DMS79 treated with DMSO at 0.1 percent for 48 hours (cell line): ENCODE data around the gene NUP50.

Experiments used
- DNase-seq: peaks from one replicate; lab custom pipeline; 2025; lab: John Stamatoyannopoulos, UW

The NUP50 gene

DNA sequence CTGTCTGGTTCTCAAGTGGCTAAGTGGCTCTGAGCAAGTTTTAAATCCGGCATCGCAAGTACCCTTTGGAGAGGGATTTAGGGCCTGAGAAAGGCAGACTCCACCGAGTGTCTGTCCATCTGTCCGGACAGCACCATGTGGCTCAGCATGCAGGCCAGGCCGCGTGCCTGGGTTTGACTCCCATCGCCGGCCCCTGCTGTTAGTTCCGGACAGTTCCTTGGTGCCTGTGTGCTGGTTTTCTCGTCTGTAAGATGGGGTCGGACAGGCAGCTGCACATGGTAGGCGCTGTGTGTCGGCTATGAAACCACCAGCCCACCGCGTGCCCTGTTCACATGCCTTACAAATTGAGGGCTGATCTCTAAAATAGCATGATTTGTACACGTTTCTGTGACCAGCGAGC lies 31.0 kb downstream of the NUP50 start:
- no peak for DNase-seq

DNA sequence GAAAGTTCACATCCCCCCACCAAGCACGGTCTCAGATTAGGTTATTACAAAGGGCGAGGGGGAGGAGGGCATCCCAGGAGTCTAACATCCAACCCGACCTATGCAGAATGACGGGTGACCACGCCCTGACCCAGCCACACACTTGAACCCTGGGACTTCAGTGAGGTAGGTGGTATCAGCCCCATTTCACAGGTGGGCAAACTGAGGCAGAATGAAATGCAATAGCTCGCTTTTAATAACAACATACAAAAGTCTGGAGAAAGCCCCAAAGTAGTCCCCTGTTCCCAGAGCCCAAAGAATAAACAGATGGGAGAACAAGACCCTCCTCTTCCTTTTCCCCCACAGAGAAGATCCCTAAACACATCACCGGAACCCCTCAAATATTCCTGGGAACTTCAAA lies 31.9 kb downstream of the NUP50 start:
- no peak for DNase-seq

DNA sequence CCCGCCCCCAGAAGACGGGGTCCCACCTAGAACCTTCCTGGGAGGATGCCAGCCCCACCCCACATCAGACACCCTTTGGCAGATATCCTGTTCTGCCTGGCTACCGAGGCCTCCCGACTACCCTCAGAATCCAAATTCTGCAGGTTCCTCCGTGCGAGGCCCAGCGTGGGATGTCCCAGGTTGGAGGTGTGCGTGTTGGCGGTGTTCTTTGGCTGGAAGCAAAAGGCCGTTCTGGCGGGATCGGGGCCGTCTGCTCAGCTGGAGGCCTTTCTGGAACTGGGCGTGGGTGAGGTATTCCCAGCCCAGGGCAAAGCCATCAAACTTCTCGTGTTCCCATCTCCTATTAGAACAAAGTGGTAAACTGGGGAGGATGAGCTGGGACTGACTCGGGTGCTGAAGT lies 32.6 kb downstream of the NUP50 start:
- no peak for DNase-seq

DNA sequence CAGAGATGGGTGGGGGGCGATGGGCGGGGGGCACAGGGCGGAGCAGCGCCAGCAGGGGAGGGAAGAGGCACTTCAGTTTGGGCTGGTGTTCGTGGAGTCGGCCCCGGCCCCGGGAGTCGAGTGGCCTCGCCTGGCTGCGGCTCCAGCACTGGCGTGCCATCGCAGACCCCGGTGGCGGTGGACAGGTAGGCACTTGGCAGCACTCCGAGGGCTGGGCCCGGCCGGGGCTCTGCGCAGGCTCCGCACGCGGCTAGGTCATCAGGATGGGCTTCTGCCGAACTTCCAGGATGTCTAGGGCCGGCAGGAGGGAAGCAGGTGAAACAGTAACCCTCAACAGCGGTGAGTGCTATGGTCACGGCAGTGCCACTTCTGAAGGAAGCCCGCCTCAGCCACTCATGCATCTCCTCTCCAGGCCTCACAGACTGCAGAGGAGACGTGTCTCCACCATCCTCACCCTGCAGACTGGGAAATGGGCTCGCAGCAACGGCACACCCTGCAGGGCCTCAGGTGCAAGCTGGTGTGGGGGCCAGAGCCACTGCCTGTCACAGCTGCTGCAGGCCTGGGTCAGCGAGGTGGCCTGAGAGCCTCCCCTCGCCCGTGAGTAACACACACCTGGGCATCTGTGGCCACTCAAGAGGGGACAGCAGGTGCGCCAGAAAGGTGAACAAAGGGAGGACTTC lies 33.3 kb downstream of the NUP50 start:
- peak; percentile 42 for DNase-seq

DNA sequence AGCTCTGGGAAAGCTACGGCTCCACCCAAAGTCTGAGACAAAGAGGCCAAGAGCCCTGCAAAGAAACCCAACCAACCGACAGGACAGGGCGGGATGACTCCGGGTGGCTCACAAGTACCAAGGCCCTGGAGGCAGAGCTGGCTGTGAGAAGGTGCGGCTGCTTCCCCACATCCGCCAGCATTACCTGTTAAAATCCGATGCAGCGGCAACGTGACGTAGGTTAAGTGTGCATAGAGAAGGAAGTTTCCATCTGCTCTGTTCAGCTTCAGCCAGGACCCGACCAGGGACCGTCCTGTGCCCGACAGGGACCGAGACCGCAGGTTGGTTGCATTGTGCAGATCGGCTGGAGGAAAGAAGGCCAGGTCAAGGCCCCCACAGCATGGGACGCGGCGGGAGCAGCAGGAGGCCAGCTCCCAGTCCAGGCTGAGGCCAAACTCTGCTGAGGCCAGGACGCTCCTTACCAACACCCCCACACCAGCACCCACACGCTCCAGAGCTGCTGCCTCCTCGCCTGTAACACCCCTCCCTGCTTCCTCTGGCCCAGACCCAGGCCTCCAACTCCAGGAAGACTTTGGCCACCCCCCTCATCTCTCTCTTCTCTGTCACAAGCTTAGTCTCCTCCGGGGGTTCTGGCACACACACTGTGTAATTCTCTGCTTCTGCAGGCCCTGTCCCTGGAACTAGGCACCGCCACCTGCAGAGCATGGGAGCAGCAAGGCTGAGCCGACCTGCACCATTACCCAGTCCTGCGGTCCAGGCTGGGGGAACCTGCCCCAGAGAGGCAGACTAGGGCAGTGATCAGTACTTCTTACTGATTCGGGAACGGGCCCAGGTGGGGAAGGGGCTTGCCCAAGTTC lies 34.1 kb downstream of the NUP50 start:
- DNase-seq, result peak; percentile 25

DNA sequence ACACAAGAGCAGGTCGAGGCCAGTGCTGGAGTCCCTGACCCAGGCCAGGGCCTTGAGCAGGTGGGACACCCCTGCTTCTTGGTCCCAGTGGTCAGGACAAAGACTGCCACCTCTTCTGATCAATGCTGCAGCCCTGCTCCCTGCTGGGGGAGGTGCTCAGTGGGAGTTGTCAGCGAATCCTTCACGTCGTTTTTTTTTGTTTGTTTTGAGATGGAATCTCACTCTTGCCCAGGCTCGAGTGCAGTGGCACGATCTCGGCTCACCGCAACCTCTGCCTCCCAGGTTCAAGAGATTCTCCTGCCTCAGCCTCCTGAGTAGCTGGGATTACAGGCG lies 34.7 kb downstream of the NUP50 start:
- DNase-seq, result no peak

DNA sequence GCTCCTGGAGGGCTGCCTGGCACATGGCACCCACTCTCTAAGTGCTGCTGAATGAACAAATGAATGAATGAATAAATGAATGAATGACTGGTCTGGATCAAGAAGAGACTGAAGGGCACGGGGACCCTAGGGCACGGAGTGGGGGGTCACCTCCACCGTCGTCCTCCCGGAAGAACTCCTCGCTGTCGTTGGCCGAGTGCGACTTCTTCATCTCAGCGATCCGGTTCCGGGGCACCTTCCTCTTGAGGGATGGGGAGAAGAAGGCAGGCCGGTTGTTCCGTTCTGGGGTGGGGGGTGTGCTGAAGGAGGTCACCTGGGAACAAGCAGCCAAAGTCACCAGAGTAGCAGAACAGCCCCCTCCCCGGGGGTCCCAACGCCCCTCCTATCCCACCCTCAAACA lies 36.0 kb downstream of the NUP50 start:
- DNase-seq, result no peak

DNA sequence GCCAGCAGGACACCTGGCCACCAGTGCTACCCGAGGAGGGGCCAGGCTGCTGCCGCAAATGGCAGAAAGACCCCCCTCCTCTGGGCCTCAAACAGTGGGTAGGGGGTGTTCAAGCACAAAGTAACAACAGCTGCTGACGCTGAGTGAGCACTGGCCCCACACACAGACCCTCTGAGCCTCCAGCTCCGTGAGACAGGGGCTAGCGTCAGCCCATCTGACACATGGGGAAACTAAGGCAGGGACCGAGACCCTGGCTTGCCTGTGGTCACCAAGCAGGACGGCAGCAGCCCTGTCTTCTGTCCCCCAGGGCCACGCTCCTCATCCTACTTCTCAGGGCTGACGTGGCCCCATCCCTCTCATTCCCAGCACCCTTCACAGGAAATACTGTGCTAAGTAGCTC lies 36.5 kb downstream of the NUP50 start:
- no peak for DNase-seq

DNA sequence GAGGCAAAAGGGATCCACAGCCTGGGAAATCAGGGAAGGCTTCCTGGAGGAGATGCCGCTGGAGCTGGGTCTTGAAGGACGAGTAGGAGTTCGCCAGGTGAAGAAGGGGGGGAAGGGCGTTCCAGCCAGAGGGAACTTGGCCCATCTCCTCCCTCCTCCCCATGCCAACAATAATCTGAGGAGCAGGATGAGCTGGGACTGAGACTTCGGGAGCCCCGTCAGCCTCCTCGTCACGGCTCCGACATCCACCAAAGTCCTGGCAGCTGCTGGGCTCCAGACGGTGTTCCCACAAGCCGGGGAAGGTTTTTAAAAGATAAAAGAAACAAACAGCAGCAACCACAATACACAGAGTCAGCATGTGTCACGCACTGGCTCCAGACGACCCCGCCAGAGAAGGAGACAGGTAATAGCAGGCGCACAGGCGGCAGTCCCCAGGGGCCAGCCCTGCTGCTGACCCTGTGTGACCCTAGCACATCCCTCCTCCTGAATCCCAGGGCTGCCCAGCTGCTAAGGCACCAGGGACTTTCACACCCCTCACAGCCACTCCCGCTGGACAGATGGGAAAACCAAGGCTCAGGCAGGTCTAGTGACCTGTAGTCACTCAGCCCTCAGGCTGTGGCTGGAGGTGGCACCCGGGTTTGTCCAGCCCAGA lies 37.3 kb downstream of the NUP50 start:
- DNase-seq, result no peak

DNA sequence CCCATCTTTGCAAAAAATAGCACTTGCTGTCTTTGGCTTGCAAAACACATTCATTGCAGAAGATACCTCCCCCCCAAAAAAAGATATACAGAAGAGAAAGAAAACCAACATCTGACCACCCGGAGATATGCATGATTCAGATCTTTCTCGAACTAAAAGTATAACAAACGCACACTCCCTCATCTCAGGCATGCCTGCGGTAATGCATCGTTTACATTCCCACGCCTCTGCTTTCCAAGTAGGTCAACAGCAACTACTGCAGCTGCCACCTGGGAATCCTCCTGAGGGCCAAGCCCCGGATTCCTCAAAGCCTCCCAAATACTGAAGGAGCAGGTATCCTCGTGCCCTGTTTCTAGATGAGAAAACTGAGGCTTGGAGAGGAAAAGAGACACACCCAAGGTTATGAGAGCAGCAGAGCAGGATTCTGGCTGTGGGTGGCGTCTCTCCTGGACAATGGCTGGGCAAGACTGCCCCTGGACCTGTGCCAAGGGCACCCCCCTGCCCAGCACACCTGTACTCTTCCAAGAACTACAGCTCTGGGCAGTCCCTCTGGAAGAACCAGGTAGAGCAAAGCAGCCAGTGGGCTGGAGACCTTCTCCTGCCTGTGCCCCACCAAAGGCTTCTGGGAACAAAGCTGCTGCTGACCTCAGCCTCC lies 38.1 kb downstream of the NUP50 start:
- no peak for DNase-seq

DNA sequence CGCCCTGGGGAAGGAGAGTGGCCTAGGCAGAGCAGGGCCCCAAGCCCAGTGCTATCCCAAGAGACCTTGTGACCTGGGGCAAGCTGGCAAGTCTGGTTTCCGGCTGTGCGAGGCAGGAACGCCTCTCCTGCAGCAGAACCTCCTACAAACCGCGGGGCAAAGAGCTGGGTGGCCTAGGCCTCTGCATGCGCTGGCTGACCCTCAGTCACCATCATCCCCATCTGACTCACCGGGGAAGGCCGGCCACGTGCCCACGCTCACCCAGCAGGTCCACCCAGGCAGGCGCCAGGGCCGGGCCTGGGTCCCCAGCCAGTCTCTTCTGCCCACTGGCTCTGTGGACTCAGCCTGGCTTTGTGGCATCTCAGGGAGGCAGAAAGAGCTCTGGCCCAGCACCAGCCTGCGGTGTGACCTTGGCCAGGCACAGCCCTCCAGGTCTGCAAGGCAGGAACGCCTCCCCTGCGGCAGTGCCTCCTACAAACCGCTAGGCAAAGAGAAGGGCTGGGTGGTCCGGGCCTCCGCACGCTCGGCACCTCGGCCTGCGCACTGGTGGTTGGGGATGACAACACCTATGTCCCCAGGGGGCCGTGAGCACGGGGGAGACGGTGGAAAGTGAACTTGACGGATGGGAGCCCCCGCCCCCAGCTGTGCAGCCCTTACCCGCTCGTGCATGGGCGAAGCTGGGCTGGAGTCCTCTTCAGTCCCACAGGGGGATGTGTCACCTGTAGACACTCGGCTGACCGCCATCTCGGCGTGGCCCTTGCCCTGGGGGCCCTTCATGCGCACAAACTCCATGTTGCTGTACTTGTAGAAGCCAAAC lies 38.8 kb downstream of the NUP50 start:
- DNase-seq, result no peak

DNA sequence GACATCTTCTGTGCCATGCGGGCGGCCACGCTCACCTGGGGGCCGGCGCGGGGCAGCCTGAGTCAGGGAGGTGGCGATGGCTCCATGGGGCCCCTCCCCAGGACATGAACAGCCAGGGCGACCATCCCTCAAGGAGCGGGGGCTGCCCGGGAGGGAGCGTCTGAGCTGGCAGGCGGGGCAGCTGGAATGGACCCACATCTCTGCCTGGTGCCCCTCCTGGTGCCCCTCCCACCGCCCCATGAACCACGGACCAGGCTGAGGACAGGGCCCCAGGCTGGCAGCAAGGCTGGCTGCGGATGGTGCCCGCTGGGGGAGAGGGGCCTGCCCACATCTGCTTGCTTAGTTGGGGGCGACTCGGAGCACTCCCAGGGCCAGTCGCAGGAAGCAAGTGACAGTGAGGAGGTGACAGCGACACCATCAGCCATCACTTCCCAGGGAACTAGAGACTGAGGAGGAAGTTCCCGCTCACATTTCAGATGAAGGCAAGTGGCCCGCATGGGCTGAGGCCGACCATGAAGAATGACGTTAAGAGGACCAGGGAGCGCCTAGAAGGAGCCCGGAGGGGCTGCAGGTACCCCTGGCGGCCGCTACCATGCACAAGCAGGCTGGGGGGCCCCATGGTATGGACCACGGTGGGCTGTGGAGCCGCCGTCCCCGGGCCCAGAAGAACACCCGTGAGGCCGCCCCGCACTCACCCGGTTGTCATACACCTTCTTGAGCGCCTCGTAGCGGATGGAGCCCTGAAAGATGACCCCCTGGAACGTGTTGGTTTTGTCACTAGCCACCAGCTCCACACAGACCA lies 39.6 kb downstream of the NUP50 start:
- DNase-seq, result no peak

DNA sequence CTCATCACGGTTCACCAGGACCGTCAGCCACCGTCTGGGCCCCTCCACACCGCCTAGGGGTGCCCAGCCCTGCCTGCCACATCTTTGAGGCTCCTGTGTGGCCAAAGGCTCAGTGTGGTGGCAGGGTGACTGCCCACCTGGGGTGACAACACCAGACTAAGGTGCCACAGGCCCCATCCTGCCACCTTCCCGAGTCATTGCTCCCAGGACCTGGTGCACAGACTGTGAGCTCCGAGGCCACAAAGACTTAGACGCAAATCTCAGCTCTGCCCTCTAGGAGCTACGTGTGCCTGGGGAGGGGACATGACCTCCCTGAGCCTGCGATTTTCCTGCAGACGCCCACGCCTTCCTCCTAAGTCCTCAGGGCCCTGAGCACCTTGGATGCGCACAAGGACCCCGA lies 40.5 kb downstream of the NUP50 start:
- DNase-seq, result no peak

DNA sequence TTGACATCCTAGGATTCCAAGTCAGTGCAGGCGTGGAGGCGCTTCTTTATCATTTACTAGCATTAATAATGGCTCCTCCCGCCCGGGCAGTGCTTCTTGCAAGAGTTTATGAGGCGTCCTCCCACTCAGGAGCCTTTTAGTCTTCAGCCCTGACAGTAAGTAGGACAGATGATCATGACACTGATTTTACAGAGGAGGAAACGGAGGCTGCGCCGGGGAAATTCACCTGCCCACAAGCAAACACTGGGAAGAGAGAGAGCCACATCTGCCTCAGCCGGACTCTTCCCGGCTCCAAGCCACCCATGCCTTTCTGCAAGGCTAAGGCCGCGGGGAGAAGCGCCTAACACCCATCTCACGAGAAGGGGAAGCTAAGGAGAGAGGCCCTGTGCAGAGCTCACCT lies 41.1 kb downstream of the NUP50 start:
- DNase-seq, result no peak

DNA sequence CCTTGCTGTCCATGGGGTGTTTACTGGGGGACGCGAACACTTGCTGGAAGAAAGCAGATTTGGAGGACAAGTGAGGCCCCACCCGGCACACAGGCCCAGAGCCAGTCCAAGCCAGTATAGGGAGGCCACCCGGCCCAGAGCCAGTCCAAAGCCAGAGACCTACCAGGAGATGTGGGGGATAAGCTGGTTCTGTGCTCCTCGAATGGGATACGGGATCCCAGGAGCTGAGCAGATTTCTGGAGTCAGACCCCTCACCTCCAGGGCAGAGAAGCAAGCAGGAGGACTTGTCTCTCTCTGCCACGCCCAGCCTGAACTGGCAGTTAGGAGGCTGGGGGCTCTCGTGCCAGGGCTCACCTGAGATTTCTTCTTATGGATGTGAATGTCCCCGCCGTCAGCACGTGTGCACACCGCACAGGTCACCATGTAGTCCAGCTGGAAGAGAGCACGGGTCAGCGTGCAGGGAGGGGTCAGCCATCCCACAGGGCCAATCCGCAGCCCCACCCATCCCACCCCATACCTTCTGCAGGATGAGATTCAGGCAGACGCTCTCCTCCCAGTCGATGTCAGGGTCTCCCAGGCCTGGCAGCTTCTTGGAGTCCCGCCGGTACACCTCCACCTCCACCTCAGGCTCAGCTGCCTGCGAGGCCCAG lies 41.7 kb downstream of the NUP50 start:
- no peak for DNase-seq

DNA sequence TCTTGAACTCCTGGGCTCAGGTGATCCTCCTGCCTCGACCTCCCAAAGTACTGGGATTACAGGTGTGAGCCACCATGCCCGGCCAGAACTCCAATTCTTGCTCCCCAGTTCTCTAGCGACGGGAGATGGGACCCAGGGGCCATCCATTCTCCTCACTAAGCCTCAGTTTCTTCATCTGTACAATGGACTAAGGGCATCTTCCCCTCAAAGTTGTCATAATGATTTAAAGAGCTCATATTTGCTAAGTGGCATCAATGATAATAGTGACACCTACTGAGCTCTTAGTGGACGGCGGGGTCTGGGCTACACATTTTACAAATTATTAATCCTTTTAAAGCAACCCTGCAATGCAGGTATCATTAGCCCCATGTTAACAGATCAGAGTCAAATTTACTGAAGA lies 42.5 kb downstream of the NUP50 start:
- DNase-seq, result no peak

DNA sequence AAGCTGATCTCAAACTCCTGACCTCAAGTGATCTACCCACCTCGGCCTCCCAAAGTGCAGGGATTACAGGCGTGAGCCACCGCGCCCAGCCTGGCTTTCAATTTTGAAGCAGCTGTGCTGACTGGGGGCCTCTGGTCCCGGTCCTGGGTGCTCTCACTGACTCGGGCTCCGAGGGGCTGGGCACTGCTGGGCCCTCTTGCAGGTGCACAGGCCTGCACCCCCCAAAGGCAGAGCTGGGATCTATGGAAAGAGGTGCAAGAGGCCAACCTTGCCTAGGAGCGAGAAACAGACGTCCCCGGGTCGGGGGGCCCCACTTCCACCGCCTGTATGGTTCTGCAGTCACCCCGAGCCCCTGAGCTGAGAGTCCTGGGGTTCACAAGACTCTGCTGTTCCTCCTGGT lies 43.8 kb downstream of the NUP50 start:
- DNase-seq, result no peak

DNA sequence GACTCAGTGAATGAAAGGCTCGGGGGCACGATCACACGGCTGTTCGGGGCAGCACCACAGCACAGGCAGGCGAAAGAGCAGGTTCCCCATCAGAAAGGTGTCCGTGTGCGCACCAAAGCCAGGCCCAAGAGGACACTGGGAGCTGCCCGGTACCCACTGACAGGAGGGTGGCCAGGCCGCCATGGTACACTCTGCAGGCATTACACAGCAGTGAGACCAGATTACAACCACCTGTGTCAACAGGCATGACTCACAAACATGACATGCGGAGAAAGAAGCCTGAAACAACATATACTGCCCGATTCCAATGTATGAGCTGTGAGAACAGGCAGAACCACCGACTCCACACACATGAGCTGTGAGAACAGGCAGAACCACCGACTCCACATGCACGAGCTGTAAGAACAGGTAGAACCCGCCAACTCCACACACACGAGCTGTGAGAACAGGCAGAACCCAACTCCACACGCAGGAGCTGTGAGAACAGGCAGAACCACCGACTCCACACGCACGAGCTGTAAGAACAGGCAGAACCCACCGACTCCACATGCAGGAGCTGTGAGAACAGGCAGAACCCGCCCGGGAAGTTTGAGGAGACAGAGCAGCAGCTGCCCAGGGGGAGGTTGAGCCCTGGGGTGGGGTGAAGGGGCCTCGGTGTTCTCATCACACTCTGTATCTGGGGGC lies 44.4 kb downstream of the NUP50 start:
- DNase-seq, result no peak

DNA sequence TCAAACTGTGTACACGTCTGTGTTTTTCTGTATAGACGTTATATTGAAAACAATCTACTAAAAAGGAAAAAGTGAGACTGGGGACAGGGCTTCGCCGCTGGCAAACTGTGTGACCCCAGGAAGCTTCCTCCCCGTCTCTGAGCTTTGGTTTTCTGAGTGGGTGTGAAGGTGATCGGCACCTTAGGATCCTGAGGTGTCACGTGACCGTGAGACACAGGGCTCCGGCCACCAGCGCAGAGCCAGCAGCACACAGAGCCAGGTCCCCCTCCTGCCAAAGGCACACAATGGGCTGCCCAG lies 44.9 kb downstream of the NUP50 start:
- DNase-seq, result no peak
